GM23338 (cell line): ENCODE data around the gene TMEM11. TPM values are rescaled to one million over a fixed set of nuclear protein-coding genes. Genes with fewer than 3 reads are reported as not detected.
A peak's percentile ranks its signal among the peaks of the same experiment; 100 is the strongest.

ENCODE experiments used
- ATAC-seq: fragments of 200-7000 bp; cut with Tn5 transposase; 3 replicates; pipeline ENCODE4 v1.9.1; 2020
- DNase-seq: peaks from one replicate; pipeline ENCODE4 v3.0.0-alpha.2; 2015; ENCODE audit warnings: low spot score
- H2AFZ ChIP-seq: fragments of 200-600 bp; sonication (generic); 2 replicates; pipeline ENCODE4 v1.8.0; 2016; ENCODE audit warnings: antibody characterized with exemption, mild to moderate bottlenecking, moderate library complexity
- H3F3A ChIP-seq: fragments of 200-600 bp; sonication (generic); replicated peaks from 2 replicates; pipeline ENCODE4 v1.8.0; 2017; ENCODE audit warnings: antibody characterized with exemption, mixed run types, low read depth
- H3K27ac ChIP-seq: fragments of 200-600 bp; sonication (generic); 2 replicates; pipeline ENCODE4 v1.6.1; 2016; ENCODE audit warnings: low read depth
- H3K27me3 ChIP-seq: fragments of 200-600 bp; sonication (generic); 2 replicates; pipeline ENCODE4 v1.8.0; 2016; ENCODE audit warnings: mild to moderate bottlenecking, mixed run types, moderate library complexity; ENCODE audit not compliant: insufficient read depth
- H3K36me3 ChIP-seq: fragments of 200-600 bp; sonication (generic); 2 replicates; pipeline ENCODE4 v1.8.0; 2016; ENCODE audit warnings: mild to moderate bottlenecking; ENCODE audit not compliant: insufficient read depth
- H3K4me1 ChIP-seq: fragments of 200-600 bp; sonication (generic); 2 replicates; pipeline ENCODE4 v1.8.0; 2016; ENCODE audit warnings: mild to moderate bottlenecking, moderate library complexity; ENCODE audit not compliant: insufficient read depth
- H3K4me2 ChIP-seq: fragments of 200-600 bp; sonication (generic); 2 replicates; pipeline ENCODE4 v1.7.1; 2017; ENCODE audit warnings: mixed run types
- H3K4me3 ChIP-seq: fragments of 200-600 bp; sonication (generic); 2 replicates; pipeline ENCODE4 v1.6.1; 2016; ENCODE audit warnings: mixed run types
- H3K79me2 ChIP-seq: fragments of 200-600 bp; sonication (generic); replicated peaks from 2 replicates; pipeline ENCODE4 v1.8.0; 2017; ENCODE audit warnings: mild to moderate bottlenecking; ENCODE audit not compliant: insufficient read depth
- H3K9me2 ChIP-seq: fragments of 200-600 bp; sonication (generic); 2 replicates; pipeline ENCODE4 v1.8.0; 2017; ENCODE audit not compliant: insufficient read depth
- H4K20me1 ChIP-seq: fragments of 200-600 bp; sonication (generic); replicated peaks from 2 replicates; pipeline ENCODE4 v1.8.0; 2017; ENCODE audit warnings: mild to moderate bottlenecking; ENCODE audit not compliant: insufficient read depth
- H3K27ac Mint-ChIP-seq: 2 replicates; pipeline ENCODE4 v1.8.0; 2020; ENCODE audit warnings: inconsistent platforms, mild to moderate bottlenecking, moderate library complexity, mixed read lengths
- H3K27me3 Mint-ChIP-seq: 3 replicates; pipeline ENCODE4 v1.8.0; 2022; ENCODE audit warnings: low read depth, mild to moderate bottlenecking, moderate library complexity, mixed read lengths, inconsistent platforms; ENCODE audit not compliant: insufficient read depth, poor library complexity
- H3K36me3 Mint-ChIP-seq: 3 replicates; pipeline ENCODE4 v1.8.0; 2021; ENCODE audit warnings: low read depth, mild to moderate bottlenecking, inconsistent platforms, moderate library complexity, mixed read lengths
- H3K4me1 Mint-ChIP-seq: 3 replicates; pipeline ENCODE4 v1.8.0; 2020; ENCODE audit warnings: mild to moderate bottlenecking, inconsistent platforms, mixed read lengths
- H3K4me3 Mint-ChIP-seq: 3 replicates; pipeline ENCODE4 v1.8.0; 2021; ENCODE audit warnings: moderate library complexity, mild to moderate bottlenecking, inconsistent platforms, mixed read lengths
- H3K9me3 Mint-ChIP-seq: 3 replicates; pipeline ENCODE4 v1.8.0; 2020; ENCODE audit warnings: moderate library complexity, mild to moderate bottlenecking, inconsistent platforms, mixed read lengths
- CREB1 ChIP-seq: fragments of 250-450 bp; sonication (Bioruptor Pico); IDR thresholded peaks from 2 replicates; pipeline ENCODE4 v1.5.0; 2020; ENCODE audit warnings: low read depth, mild to moderate bottlenecking, moderate library complexity
- CTCF ChIP-seq, 2 experiments: fragments of 200-600 bp in 1 of 2; sonication (generic) in 1 of 2; conservative IDR thresholded peaks; 2 replicates each; pipeline versions ENCODE4 v1.5.1 to v1.6.1; 2016 to 2017; ENCODE audit warnings: antibody characterized with exemption in 2 of 2, low read depth in 2 of 2, mild to moderate bottlenecking in 2 of 2, moderate library complexity in 1 of 2
- ETS1 ChIP-seq: IDR thresholded peaks from 2 replicates; pipeline ENCODE4 v1.6.1; 2016; ENCODE audit warnings: antibody characterized with exemption
- EZH2 ChIP-seq: fragments of 200-600 bp; sonication (generic); IDR thresholded peaks from one replicate; pipeline ENCODE4 v1.8.0; 2017; ENCODE audit warnings: antibody characterized with exemption, mild to moderate bottlenecking, low read depth; ENCODE audit not compliant: unreplicated experiment
- EZH2phosphoT487 ChIP-seq: fragments of 200-600 bp; sonication (generic); IDR thresholded peaks from one replicate; pipeline ENCODE4 v1.8.1; 2018; ENCODE audit warnings: antibody characterized with exemption; ENCODE audit not compliant: unreplicated experiment
- JUNB ChIP-seq: IDR thresholded peaks from one replicate; pipeline ENCODE4 v1.6.1; 2016; ENCODE audit warnings: antibody characterized with exemption; ENCODE audit not compliant: unreplicated experiment
- POLR2AphosphoS5 ChIP-seq: IDR thresholded peaks from 2 replicates; pipeline ENCODE4 v1.6.1; 2016; ENCODE audit warnings: antibody characterized with exemption, low read depth
- REST ChIP-seq: IDR thresholded peaks from one replicate; pipeline ENCODE4 v1.6.1; 2018; ENCODE audit warnings: antibody characterized with exemption; ENCODE audit not compliant: unreplicated experiment
- STAT1 ChIP-seq: IDR thresholded peaks from one replicate; pipeline ENCODE4 v1.6.1; 2016; ENCODE audit warnings: antibody characterized with exemption; ENCODE audit not compliant: unreplicated experiment
- ZNF114 ChIP-seq: fragments of 250-450 bp; sonication (Bioruptor Pico); IDR thresholded peaks from 2 replicates; pipeline ENCODE4 v1.5.0; 2020; ENCODE audit warnings: mild to moderate bottlenecking, moderate library complexity
- ZNF331 ChIP-seq: fragments of 250-450 bp; sonication (Bioruptor Pico); IDR thresholded peaks from 2 replicates; pipeline ENCODE4 v1.5.0; 2020; ENCODE audit warnings: low read depth, mild to moderate bottlenecking, moderate library complexity
- polyA plus RNA-seq: library from polyadenylated mRNA; unstranded; fragments of >200 nt; fragmentation: Nextera tagmentation; extraction: Ambion mirVana; gene quantifications from 2 replicates; pipeline ENCODE4 v1.2.1, GENCODE V29; 2016
- total RNA-seq: library from RNA; depleted of rRNA; stranded (reverse); fragments of >200 nt; shearing (Covaris generic); gene quantifications from 2 replicates; pipeline ENCODE4 v1.2.3, GENCODE V29; 2014

TMEM11 gene
- total and polyA plus RNA-seq, 2 experiments from 2014 or later, result 38.5 to 90.2 TPM

GRCh38 chr17:21167303-21167702 is 46.7 kb downstream of the TMEM11 start:
- Mint-ChIP-seq H3K4me3 (no peak overlapping the region), H3K9me3 (no peaks in the 10 kb centered on the region), H3K27ac (no peak overlapping the region), H3K36me3 (no peaks in the 10 kb centered on the region; the same call in 2 of the 3 replicates), H3K4me1 (no peaks in the 10 kb centered on the region; the same call in 2 of the 3 replicates), H3K27me3 (peaks cover 7% of the 10 kb centered on the region)
- Histone ChIP-seq H3K27me3 (no peaks in the 10 kb centered on the region), H3F3A (no peaks in the 10 kb centered on the region), H3K4me1 (no peaks in the 10 kb centered on the region), H3K4me3 (no peak overlapping the region), H2AFZ (no peak overlapping the region), H3K79me2 (no peaks in the 10 kb centered on the region), H4K20me1 (no peaks in the 10 kb centered on the region), H3K9me2 (no peaks in the 10 kb centered on the region), H3K4me2 (no peak overlapping the region), H3K36me3 (no peaks in the 10 kb centered on the region), H3K27ac (no peak overlapping the region)
- TF ChIP-seq CREB1 (CRISPR knock-in tag) (no peak), CTCF (conservative IDR thresholded peaks at IDR 0.05; ENCODE audit: low read depth in 2 of 2) (peak in 1 of 2 experiments; percentile 20; a peak in 1 of 4 replicates), ZNF331 (CRISPR knock-in tag) (no peak), EZH2phosphoT487 (no peak), ZNF114 (no peak), STAT1 (no peak), EZH2 (no peak), JUNB (no peak)
- DNase-seq, result no peak
- no peak for ATAC-seq

- no peak for DNase-seq
- no peaks in the 10 kb centered on the region; the same call in 2 of the 3 replicates for H3K4me1 Mint-ChIP-seq
- Histone ChIP-seq H3K4me3 (no peak overlapping the region), H3K4me2 (no peak overlapping the region), H2AFZ (no peak overlapping the region), H3F3A (no peaks in the 10 kb centered on the region), H3K9me2 (no peaks in the 10 kb centered on the region), H4K20me1 (no peaks in the 10 kb centered on the region), H3K4me1 (no peaks in the 10 kb centered on the region), H3K27ac (no peak overlapping the region), H3K79me2 (no peaks in the 10 kb centered on the region), H3K27me3 (no peaks in the 10 kb centered on the region), H3K36me3 (no peaks in the 10 kb centered on the region)
- ATAC-seq, result no peak
- no peak overlapping the region for H3K4me3 Mint-ChIP-seq
- TF ChIP-seq REST (no peak), CREB1 (CRISPR knock-in tag) (no peak), JUNB (no peak), ZNF114 (no peak), CTCF (conservative IDR thresholded peaks at IDR 0.05; ENCODE audit: low read depth in 2 of 2) (no peak), ETS1 (no peak), STAT1 (no peak), EZH2phosphoT487 (no peak), POLR2AphosphoS5 (no peak), ZNF331 (CRISPR knock-in tag) (no peak)
- no peaks in the 10 kb centered on the region; the same call in 2 of the 3 replicates for H3K36me3 Mint-ChIP-seq
- H3K27ac Mint-ChIP-seq, result no peak overlapping the region
- no peaks in the 10 kb centered on the region for H3K9me3 Mint-ChIP-seq
- peaks cover 7% of the 10 kb centered on the region for H3K27me3 Mint-ChIP-seq
Observed at GRCh38 chr17:21166595-21167210, 47.3 kb downstream of the TMEM11 start.
